ENCODE results near the gene NR2F2.

NR2F2 gene

DNA sequence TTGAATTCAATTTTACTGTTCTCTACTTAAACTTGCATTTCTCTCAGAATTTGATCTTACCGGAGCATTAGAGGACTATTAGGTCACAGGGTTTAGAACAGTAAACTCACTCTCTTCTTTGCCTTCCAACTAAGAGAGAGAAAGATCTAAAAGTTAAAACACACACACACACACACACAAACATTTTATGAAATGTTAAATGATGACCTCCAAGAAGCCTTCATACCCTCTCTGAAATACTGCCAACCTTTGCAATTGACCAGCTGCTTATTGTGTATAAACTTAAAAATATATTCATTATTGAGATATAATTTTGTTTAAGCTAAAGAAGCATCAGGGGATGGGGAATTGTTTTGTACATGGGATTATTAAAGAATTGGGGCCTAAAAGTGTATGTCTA is 15.5 kb upstream of the NR2F2 start:
- TF ChIP-seq CTCF (IDR thresholded peaks at IDR 0.05; ENCODE audit: borderline replicate concordance, insufficient read depth, low read depth, low read length) = no peak
- no peak overlapping the region for H3K4me3 ChIP-seq (ENCODE audit: low read depth, low read length)

GRCh38 chr15:96316953-96317629 is 13.4 kb upstream of the NR2F2 start:
- no peak for TF ChIP-seq CTCF (IDR thresholded peaks at IDR 0.05; ENCODE audit: borderline replicate concordance, insufficient read depth, low read depth, low read length)
- H3K4me3 ChIP-seq (ENCODE audit: low read depth, low read length) = no peak overlapping the region

DNA sequence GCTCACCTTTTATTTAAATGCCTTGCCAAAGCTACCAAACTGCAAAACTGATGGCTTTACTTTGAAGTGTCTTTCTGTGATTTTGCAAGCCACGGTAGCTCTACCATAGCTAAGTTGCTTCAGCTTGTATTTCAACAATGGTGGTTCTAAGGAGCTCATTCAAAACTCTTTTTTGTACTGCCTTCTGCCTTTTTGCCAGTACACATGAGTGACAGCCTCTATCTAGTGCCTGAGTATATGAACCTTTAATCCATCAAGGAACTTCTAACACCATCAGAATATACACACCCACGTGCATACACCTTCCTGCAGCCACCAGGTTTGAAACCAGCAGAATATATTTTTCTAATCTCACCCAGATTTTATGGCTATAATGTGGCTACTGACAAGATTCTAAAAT is 10.4 kb upstream of the NR2F2 start:
- TF ChIP-seq CTCF (IDR thresholded peaks at IDR 0.05; ENCODE audit: borderline replicate concordance, insufficient read depth, low read depth, low read length) = no peak
- no peak overlapping the region for H3K4me3 ChIP-seq (ENCODE audit: low read depth, low read length)

DNA sequence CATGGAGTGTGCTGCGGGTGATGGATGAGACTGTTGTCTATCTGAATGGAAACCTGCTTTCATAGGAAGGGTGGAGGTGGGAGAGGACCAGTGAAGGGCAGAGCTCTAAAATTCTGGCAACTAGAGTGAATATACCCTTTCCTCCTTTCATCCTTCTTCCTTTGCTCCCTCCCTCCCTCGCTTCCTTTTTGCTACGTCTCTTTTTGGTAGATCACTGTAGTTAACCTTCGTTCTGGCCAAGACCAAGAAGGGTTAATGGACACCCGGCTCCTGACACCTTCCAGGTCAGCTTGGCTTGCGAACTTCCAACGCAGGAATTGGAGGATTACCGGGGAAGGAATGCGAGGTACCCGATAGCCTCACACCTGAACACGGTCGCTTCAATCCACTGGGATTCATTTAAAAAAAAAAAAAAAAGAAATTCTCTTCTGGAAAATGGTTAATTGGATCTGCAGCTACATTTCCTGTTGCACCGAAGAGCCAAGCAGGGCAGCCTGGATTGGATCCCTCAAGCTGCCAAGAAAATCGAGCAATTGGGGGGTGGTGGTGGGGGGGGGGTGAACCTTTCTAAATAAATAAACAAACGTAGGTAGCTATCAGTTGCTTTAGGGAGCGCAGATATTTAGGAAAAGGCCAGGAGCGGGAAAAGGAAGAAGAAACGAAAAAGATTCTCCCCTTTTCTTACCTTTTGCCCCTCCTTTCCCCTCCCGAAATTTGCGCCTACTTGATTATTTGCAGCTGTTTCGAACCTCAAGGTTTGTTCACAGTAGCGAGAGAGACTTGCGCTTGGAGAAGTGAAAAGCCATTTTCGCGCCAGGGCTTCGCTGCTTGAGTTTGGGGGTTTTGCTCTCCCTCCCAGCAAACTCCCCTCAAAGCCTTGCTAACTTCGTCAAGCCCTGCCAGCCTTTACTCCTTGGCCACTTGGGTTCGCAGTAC is 9.5 kb upstream of the NR2F2 start:
- no peak overlapping the region for H3K4me3 ChIP-seq (ENCODE audit: low read depth, low read length)
- no peak for TF ChIP-seq CTCF (IDR thresholded peaks at IDR 0.05; ENCODE audit: borderline replicate concordance, insufficient read depth, low read depth, low read length)

- no peak for TF ChIP-seq CTCF (IDR thresholded peaks at IDR 0.05; ENCODE audit: borderline replicate concordance, insufficient read depth, low read depth, low read length)
- H3K4me3 ChIP-seq (ENCODE audit: low read depth, low read length) = no peak overlapping the region
Measured at GRCh38 chr15:96321639-96322535, 8.6 kb upstream of the NR2F2 start.

DNA sequence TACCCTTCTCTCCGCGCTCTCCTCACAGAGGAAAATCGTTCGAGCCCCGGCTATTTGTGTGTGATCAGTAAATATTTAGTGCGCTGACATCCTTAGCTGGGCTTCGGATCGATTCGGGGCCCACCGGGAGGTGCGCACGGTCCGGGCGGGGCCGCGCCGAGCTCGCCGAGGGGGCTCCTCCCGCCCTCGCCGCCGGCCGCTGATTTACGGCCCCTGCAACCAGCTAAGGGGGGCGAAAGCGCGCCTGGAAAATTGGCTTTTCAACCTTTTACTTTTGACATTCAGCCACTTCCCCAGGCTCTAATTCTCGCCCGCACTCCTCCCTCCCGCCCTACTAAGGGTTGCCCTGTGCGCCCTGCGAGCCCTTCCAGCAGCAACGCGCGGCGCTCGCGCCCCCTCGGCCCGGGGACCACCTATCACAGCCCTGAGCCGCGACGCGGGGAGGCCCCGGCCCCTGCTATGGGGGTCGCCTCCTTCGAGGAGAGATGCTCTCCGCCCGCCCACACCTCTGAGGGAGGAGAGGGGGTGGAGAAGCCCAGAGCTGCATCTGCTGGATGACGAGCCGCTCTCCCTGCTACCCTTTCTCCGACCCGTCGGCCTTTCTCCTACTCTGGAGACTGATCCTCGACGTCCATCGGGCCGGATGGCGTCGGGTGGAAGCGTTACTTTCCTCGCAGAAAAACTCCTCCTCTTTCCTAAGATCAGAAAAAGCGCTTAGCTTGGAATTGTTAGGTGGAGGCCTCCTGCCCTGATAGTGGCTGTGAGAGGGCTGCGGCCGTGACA is 7.8 kb upstream of the NR2F2 start:
- no peak overlapping the region for H3K4me3 ChIP-seq (ENCODE audit: low read depth, low read length)
- no peak for TF ChIP-seq CTCF (IDR thresholded peaks at IDR 0.05; ENCODE audit: borderline replicate concordance, insufficient read depth, low read depth, low read length)
